Natural killer cell (primary cell): ENCODE data around the gene DRG2. TPM values are rescaled to one million over a fixed set of nuclear protein-coding genes. Genes with fewer than 3 reads are reported as not detected.

Source experiments
- ATAC-seq, 3 donors: fragments of 150-1000 bp in 2 of 3; fragments of 200-7000 bp in 1 of 3; cut with Tn5 transposase; 1 replicate in 1 of 3; 2 replicates in 2 of 3; pipeline ENCODE4 v1.10.0; 2021; ENCODE audit warnings: mild to moderate bottlenecking in 2 of 3, moderate library complexity in 2 of 3
- DNase-seq, 2 donors: peaks; one replicate each; pipeline versions ENCODE4 v3.0.0 to v3.0.0-alpha.2; 2013 to 2021; ENCODE audit warnings: mixed read lengths in 1 of 2
- H3K27ac ChIP-seq: one replicate; pipeline ENCODE4 v1.5.1; 2013; ENCODE audit warnings: mild to moderate bottlenecking, low read length
- H3K27me3 ChIP-seq: one replicate; pipeline ENCODE4 v1.6.1; 2013; ENCODE audit warnings: low read length; ENCODE audit not compliant: control insufficient read depth, insufficient read depth
- H3K36me3 ChIP-seq: one replicate; pipeline ENCODE4 v1.6.1; 2013; ENCODE audit warnings: low read length; ENCODE audit not compliant: control insufficient read depth, insufficient read depth
- H3K4me1 ChIP-seq: one replicate; pipeline ENCODE4 v1.6.1; 2013; ENCODE audit warnings: low read length; ENCODE audit not compliant: control insufficient read depth, insufficient read depth
- H3K4me3 ChIP-seq: one replicate; pipeline ENCODE4 v1.5.1; 2013; ENCODE audit warnings: low read length
- H3K9me3 ChIP-seq: one replicate; pipeline ENCODE4 v1.6.1; 2013; ENCODE audit warnings: low read length; ENCODE audit not compliant: control insufficient read depth, insufficient read depth
- H3K27ac Mint-ChIP-seq, 2 donors: one replicate each; pipeline ENCODE4 v1.8.0; 2022; ENCODE audit warnings: mild to moderate bottlenecking in 2 of 2, mixed read lengths in 2 of 2, moderate library complexity in 1 of 2
- H3K27me3 Mint-ChIP-seq, 2 donors: one replicate each; pipeline ENCODE4 v1.8.0; 2022; ENCODE audit warnings: low read depth in 2 of 2, mixed read lengths in 2 of 2
- H3K36me3 Mint-ChIP-seq: one replicate; pipeline ENCODE4 v1.8.0; 2022; ENCODE audit warnings: mixed read lengths
- H3K4me1 Mint-ChIP-seq, 2 donors: one replicate each; pipeline ENCODE4 v1.8.0; 2022; ENCODE audit warnings: mixed read lengths in 2 of 2
- H3K4me3 Mint-ChIP-seq: one replicate; pipeline ENCODE4 v1.8.0; 2022; ENCODE audit warnings: mild to moderate bottlenecking, moderate library complexity, mixed read lengths
- H3K9me3 Mint-ChIP-seq, 2 donors: one replicate each; pipeline ENCODE4 v1.8.0; 2022; ENCODE audit warnings: mixed read lengths in 2 of 2
- CTCF ChIP-seq: fragments of 200-600 bp; IDR thresholded peaks from one replicate; pipeline ENCODE4 v1.8.0; 2022; ENCODE audit warnings: antibody characterized with exemption
- WGBS: methylation state at CpG from one replicate; pipeline ENCODE4 v1.1.7; 2013; ENCODE audit warnings: missing lambda C conversion rate; ENCODE audit not compliant: insufficient coverage; 5-methylcytosine and 5-hydroxymethylcytosine counted together
- intact Hi-C: fragments of 100-400 bp; cut with micrococcal nuclease; formaldehyde crosslinking; loops from one replicate; pipeline ENCODE4 v1.14.2; 2022
- total RNA-seq, 4 donors: library from RNA; stranded (reverse); fragments of 120-200 nt in 1 of 4; gene quantifications; one replicate each; pipeline versions ENCODE4 v1.2.3 to v1.2.4, GENCODE V29; 2013 to 2022

Gene DRG2
- 10 to 100 TPM; 53.3 to 69.2 (median 62.7) TPM for total RNA-seq
- total RNA-seq (2013), result 47.8 TPM

GRCh38 chr17:18087610-18088491 is at the start of gene DRG2:
TSS of gene DRG2 (plus strand) at chr17:18087948. CDS start at chr17:18088024, 76 bp downstream.
- no peaks in the 10 kb centered on the region for H3K9me3 Mint-ChIP-seq
- H3K36me3 Mint-ChIP-seq, result no peaks in the 10 kb centered on the region
- Histone ChIP-seq H3K36me3 (peaks cover 6% of the 10 kb centered on the region), H3K9me3 (no peaks in the 10 kb centered on the region), H3K27ac (peak within 1 kb of the TSS; percentile 80), H3K4me1 (peaks cover 20% of the 10 kb centered on the region), H3K4me3 (peak within 1 kb of the TSS; percentile 84), H3K27me3 (no peaks in the 10 kb centered on the region)
- peak within 1 kb of the TSS; percentile 100 for H3K4me3 Mint-ChIP-seq
- H3K4me1 Mint-ChIP-seq, result peaks cover 28 to 33% of the 10 kb centered on the region in 2 donors
- peak; percentile 95 to 97 (median 97) for ATAC-seq
- H3K27me3 Mint-ChIP-seq, result no peaks in the 10 kb centered on the region
- intact Hi-C loops, result loop anchor here (5.0 kb wide), 1 partner anchor 446 kb away; no protein-coding TSS in a partner anchor
- no peak for TF ChIP-seq CTCF
- WGBS, result 2% methylated on average over 52 of the region's 52 CpGs
- DNase-seq, result peak; percentile 88 to 94
- peak within 1 kb of the TSS; percentile 97 to 98 for H3K27ac Mint-ChIP-seq

- peaks cover 31% of the 10 kb centered on the region for H3K4me1 ChIP-seq
- peak overlapping the region; percentile 93 for H3K4me3 Mint-ChIP-seq
- no peaks in the 10 kb centered on the region for H3K36me3 ChIP-seq
- H3K36me3 Mint-ChIP-seq, result no peaks in the 10 kb centered on the region
- ATAC-seq, result no peak
- H3K27me3 ChIP-seq, result no peaks in the 10 kb centered on the region
- H3K4me1 Mint-ChIP-seq, result peaks cover 50 to 58% of the 10 kb centered on the region in 2 donors
- peak overlapping the region; percentile 89 for H3K4me3 ChIP-seq
- H3K9me3 ChIP-seq, result no peaks in the 10 kb centered on the region
- DNase-seq, result peak in 1 of 2 donors; percentile 51
- intact Hi-C loops, result loop anchor here (5.0 kb wide), 1 partner anchor 356 kb away; the partner anchor contains the start of gene RAI1
- peak overlapping the region; percentile 75 for H3K27ac ChIP-seq
- H3K27me3 Mint-ChIP-seq, result no peaks in the 10 kb centered on the region
- no peaks in the 10 kb centered on the region for H3K9me3 Mint-ChIP-seq
- H3K27ac Mint-ChIP-seq, result peak overlapping the region; percentile 79 to 87
- TF ChIP-seq CTCF, result no peak
- WGBS, result under 1% methylated on average over 12 of the region's 13 CpGs
Measured at GRCh38 chr17:18038149-18038850, 49.4 kb upstream of the DRG2 start.

GRCh38 chr17:18038861-18039534 is 48.8 kb upstream of the DRG2 start, which contains the start of the genes ATPAF2 and GID4:
TSS of gene ATPAF2 (minus strand) at chr17:18039168. CDS start at chr17:18039013, 155 bp downstream.
TSS of gene GID4 (plus strand) at chr17:18039408. CDS start at chr17:18039465, 57 bp downstream.
- H3K36me3 ChIP-seq, result no peaks in the 10 kb centered on the region
- no peak for TF ChIP-seq CTCF
- intact Hi-C loops, result loop anchor here (1.0 to 5.0 kb wide), 2 partner anchors 67 to 357 kb away; partner anchors contain the start of genes DRC3, RAI1 and TOM1L2
- peak within 1 kb of the TSS; percentile 89 for H3K4me3 ChIP-seq
- H3K4me1 ChIP-seq, result peaks cover 28% of the 10 kb centered on the region
- Mint-ChIP-seq H3K36me3 (no peaks in the 10 kb centered on the region), H3K9me3 (no peaks in the 10 kb centered on the region), H3K4me1 (peaks cover 45 to 52% of the 10 kb centered on the region in 2 donors), H3K4me3 (peak within 1 kb of the TSS; percentile 93), H3K27ac (peak within 1 kb of the TSS; percentile 79 to 87), H3K27me3 (no peaks in the 10 kb centered on the region)
- H3K9me3 ChIP-seq, result no peaks in the 10 kb centered on the region
- peak within 1 kb of the TSS; percentile 75 for H3K27ac ChIP-seq
- DNase-seq (peak; percentile 99), ATAC-seq (peak; percentile 91 to 99 (median 94))
- WGBS, result under 1% methylated on average over 67 of the region's 67 CpGs
- H3K27me3 ChIP-seq, result no peaks in the 10 kb centered on the region
